Kidney (tissue), 14 donors: ENCODE measurements around the gene TTC28. TPM values are rescaled to one million over a fixed set of nuclear protein-coding genes. Genes with fewer than 3 reads are reported as not detected.

Source experiments
- DNase-seq, 5 donors: peaks; one replicate each; pipeline ENCODE4 v3.0.0-alpha.2; 2013 to 2020
- FAIRE-seq: peaks from 2 replicates; lab custom pipeline; 2012; peaks lifted over from hg19 to GRCh38; lab: Jason Lieb, UNC
- H3K27ac ChIP-seq, 2 donors: one replicate each; pipeline ENCODE4 v1.7.0; 2013; ENCODE audit warnings: low read depth in 2 of 2, low read length in 2 of 2, inconsistent platforms in 1 of 2
- H3K27me3 ChIP-seq: one replicate; pipeline ENCODE4 v1.7.1; 2013; ENCODE audit warnings: low read length, inconsistent platforms; ENCODE audit not compliant: control insufficient read depth, insufficient read depth
- H3K36me3 ChIP-seq, 3 donors: one replicate each; pipeline versions ENCODE4 v1.7.0 to v1.7.1; 2013; ENCODE audit warnings: low read length in 3 of 3, control low read depth in 1 of 3, inconsistent platforms in 1 of 3; ENCODE audit not compliant: insufficient read depth in 3 of 3, control insufficient read depth in 2 of 3
- H3K4me1 ChIP-seq, 3 donors: one replicate each; pipeline versions ENCODE4 v1.7.0 to v1.7.1; 2013; ENCODE audit warnings: low read length in 3 of 3, inconsistent platforms in 1 of 3, low read depth in 1 of 3; ENCODE audit not compliant: control insufficient read depth in 2 of 3, insufficient read depth in 2 of 3
- H3K4me3 ChIP-seq, 3 donors: one replicate each; pipeline versions ENCODE4 v1.7.0 to v1.8.1; 2013; ENCODE audit warnings: low read length in 3 of 3, control low read depth in 1 of 3, inconsistent platforms in 1 of 3
- H3K9ac ChIP-seq, 3 donors: one replicate each; pipeline versions ENCODE4 v1.7.0 to v1.7.1; 2013; ENCODE audit warnings: low read length in 3 of 3, control low read depth in 1 of 3, inconsistent platforms in 1 of 3
- H3K9me3 ChIP-seq, 3 donors: one replicate each; pipeline versions ENCODE4 v1.7.0 to v1.7.1; 2013; ENCODE audit warnings: low read length in 3 of 3, control low read depth in 1 of 3, inconsistent platforms in 1 of 3; ENCODE audit not compliant: control insufficient read depth in 2 of 3, insufficient read depth in 1 of 3
- CTCF ChIP-seq: IDR thresholded peaks from 3 replicates; pipeline ENCODE4 v1.5.1; 2012; ENCODE audit warnings: mild to moderate bottlenecking, moderate library complexity, borderline replicate concordance; ENCODE audit not compliant: insufficient read depth; ENCODE audit errors: extremely low read depth
- intact Hi-C: fragments of 100-400 bp; cut with DNase I; formaldehyde crosslinking; loops from one replicate; pipeline ENCODE4 v1.11.1; 2022
- polyA plus RNA-seq: library from polyadenylated mRNA; stranded (reverse); fragments of 350-450 nt; fragmentation: Illumina TruSeq; extraction: RNeasy Lipid Tissue Mini Kit (QIAGEN cat#74804); gene quantifications from one replicate; pipeline ENCODE4 v1.2.3, GENCODE V29; 2014; ENCODE audit warnings: low read depth, low replicate concordance; ENCODE audit not compliant: insufficient read depth
- total RNA-seq: library from RNA; stranded (reverse); fragmentation: NEBNext Ultra II Directional; extraction: Animal tissue kit (Norgen Biotek cat#: 25700); gene quantifications from one replicate; pipeline ENCODE4 v1.2.1, GENCODE V29; 2021
- donor health status: control.
- donor health status: control.
- donor health status: control.
- donor health status: control.
- donor health status: control.
- donor health status: DM: yes; HTN: yes; CAD: no.
- donor health status: Normal renal cell carcinoma (clear cell type).

Gene TTC28
- total and polyA plus RNA-seq, 2 donors from 2014 or later, result 3.5 to 40.2 TPM

DNA sequence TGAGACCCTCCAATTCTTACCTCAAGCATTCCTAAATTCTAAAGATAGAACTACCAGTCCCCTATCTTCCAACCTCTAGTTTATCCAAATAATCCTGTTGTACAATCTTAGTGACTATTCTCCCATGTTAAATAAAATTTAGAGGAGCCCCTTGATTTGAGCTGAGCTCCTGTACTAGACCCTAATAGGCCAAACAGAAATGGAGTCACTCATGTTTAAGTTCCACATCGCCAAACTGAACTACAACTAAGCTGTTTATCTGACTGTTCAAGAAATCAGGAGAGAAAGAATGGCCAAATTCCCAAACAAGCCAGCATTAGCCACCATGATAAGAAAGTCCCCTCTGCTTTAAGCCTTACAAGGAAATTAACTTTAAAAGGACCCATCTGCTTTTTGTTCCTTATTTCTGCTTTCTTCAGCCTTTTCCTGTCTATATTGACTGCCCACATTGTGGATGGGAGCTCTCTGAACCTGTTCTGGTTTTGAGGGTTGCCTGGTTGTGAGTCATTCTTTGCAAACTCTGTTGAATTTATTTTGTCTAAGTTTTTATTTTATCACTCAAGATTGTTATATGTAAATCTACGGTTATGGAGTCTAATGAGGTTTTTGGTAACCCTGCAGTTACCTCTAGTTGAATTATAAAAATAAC is 90.4 kb downstream of the TTC28 start:
- no peak overlapping the region for H3K9ac ChIP-seq
- no peaks in the 10 kb centered on the region for H3K36me3 ChIP-seq
- no peaks in the 10 kb centered on the region for H3K27me3 ChIP-seq
- no peak overlapping the region for H3K4me3 ChIP-seq
- no peaks in the 10 kb centered on the region for H3K4me1 ChIP-seq
- FAIRE-seq (no peak), DNase-seq (no peak)
- no peak overlapping the region for H3K27ac ChIP-seq
- TF ChIP-seq CTCF, result no peak
- no peaks in the 10 kb centered on the region for H3K9me3 ChIP-seq
- intact Hi-C loops, result no loop called here

DNA sequence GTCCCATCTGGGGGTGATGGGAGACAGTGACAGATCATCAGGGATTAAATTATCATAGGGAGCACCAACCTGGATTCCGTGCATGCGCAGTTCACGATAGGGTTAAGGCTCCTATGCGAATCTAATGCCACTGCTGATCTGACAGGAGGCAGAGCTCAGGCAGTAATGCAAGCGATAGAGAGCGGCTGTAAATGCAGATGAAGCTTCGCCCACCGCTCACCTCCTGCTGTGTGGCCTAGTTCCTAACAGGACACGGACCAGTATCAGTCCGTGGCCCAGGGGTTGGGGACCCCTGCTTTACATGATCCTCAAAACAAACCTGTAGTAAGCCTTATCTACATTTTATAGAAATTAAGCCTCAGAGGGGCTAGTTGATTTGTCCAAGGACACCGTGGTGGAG is 94.3 kb downstream of the TTC28 start:
- Histone ChIP-seq H3K4me3 (no peak overlapping the region), H3K9me3 (no peaks in the 10 kb centered on the region), H3K9ac (no peak overlapping the region), H3K27me3 (no peaks in the 10 kb centered on the region), H3K36me3 (no peaks in the 10 kb centered on the region), H3K4me1 (no peaks in the 10 kb centered on the region), H3K27ac (no peak overlapping the region)
- DNase-seq, result no peak
- intact Hi-C loops, result no loop called here
- TF ChIP-seq CTCF, result no peak
- no peak for FAIRE-seq

GRCh38 chr22:28582806-28583205 is 96.8 kb downstream of the TTC28 start:
- no peaks in the 10 kb centered on the region for H3K27me3 ChIP-seq
- H3K4me3 ChIP-seq, result no peak overlapping the region
- H3K9ac ChIP-seq, result no peak overlapping the region
- H3K4me1 ChIP-seq, result no peaks in the 10 kb centered on the region
- no peaks in the 10 kb centered on the region for H3K36me3 ChIP-seq
- H3K9me3 ChIP-seq, result no peaks in the 10 kb centered on the region
- TF ChIP-seq CTCF, result no peak
- DNase-seq (peak in 3 of 5 donors; percentile 32 to 64 (median 60)), FAIRE-seq (no peak)
- H3K27ac ChIP-seq, result no peak overlapping the region
- intact Hi-C loops, result no loop called here

GRCh38 chr22:28581016-28581415 is 98.6 kb downstream of the TTC28 start:
- FAIRE-seq, result no peak

More at GRCh38 chr22:28581016-28581415, 98.6 kb downstream of the TTC28 start:
- Histone ChIP-seq H3K9ac (no peak overlapping the region), H3K4me3 (no peak overlapping the region), H3K36me3 (no peaks in the 10 kb centered on the region), H3K27me3 (no peaks in the 10 kb centered on the region), H3K9me3 (no peaks in the 10 kb centered on the region), H3K4me1 (no peaks in the 10 kb centered on the region), H3K27ac (no peak overlapping the region)
- no peak for DNase-seq
- TF ChIP-seq CTCF, result no peak
- intact Hi-C loops, result no loop called here
